ENCODE results near the gene CTBP2.

GRCh38 chr10:125122566-125122965, 37.8 kb downstream of the CTBP2 start:
- TF ChIP-seq CTCF (IDR thresholded peaks at IDR 0.05) = no peak
- TF ChIP-seq POLR2A (IDR thresholded peaks at IDR 0.05) = no peak
